HG02981 (cell line): ENCODE data around the gene RPS24.

Experiments used
- ATAC-seq: cut with Tn5 transposase; IDR thresholded peaks from one replicate; pipeline ENCODE4 v1.9.1; 2021; ENCODE audit warnings: mild to moderate bottlenecking, moderate library complexity; ENCODE audit not compliant: unreplicated experiment

RPS24 gene

DNA sequence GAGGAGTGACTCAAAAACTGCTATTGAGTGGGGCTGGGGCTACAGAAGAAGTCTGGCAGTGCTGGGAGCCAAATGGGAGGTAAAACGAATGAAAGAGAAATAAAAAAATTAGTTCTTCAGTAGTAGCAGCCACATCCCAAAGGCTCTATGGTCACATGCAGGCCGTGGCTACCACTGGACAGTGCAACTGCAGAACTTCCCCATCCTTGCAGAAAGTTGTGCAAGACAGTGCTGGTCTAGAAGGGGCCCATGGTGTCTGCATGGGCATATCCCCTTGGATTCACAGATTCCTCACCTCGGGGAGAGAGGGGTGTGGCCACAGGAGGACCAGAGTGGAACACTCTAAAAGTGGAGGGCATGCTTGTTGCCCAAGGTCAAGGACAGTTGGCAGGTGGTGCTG, 47.6 kb downstream of the RPS24 start:
- ATAC-seq: no peak

DNA sequence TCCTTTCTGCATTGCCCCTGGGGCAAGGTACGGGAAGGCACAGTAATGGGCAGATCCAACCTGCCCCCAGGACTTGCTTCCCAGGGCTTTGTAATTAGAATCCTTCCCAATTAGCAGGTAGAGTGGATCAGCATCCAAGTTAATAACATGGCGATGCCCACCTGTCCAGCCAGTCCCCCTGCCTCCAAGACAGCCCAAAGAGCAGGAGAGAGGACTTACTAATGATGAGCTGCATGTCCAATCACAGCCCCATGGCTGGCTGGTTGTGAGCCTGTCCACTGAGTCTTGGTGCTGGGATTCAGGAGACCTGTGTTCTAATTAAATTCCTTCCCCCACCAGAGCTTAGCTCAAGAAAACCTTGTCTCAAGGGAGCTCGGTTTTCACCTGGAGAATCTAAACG, 49.0 kb downstream of the RPS24 start:
- ATAC-seq: no peak
